H1 (cell line): ENCODE measurements around the gene NUDT12. TPM values are rescaled to one million over a fixed set of nuclear protein-coding genes. Genes with fewer than 3 reads are reported as not detected.

Experiments
- CTCF ChIA-PET: fragments of 300-600 bp; sonication (Branson Sonifier 250); formaldehyde crosslinking; loops from one replicate; lab custom pipeline; 2021; ENCODE audit not compliant: partially characterized antibody; lab: Charles Lee
- POLR2A ChIA-PET: fragments of 300-600 bp; sonication (Branson Sonifier 250); formaldehyde crosslinking; loops from one replicate; lab custom pipeline; 2021; ENCODE audit warnings: inconsistent platforms; ENCODE audit not compliant: partially characterized antibody; lab: Charles Lee
- DNase-seq, 2 experiments: peaks; one replicate each; pipeline versions ENCODE4 v3.0.0 to v3.0.0-alpha.2; 2010 to 2022; ENCODE audit warnings: low spot score in 2 of 2, low read depth in 1 of 2, mixed read lengths in 1 of 2
- FAIRE-seq: peaks from 2 replicates; lab custom pipeline; 2011; peaks lifted over from hg19 to GRCh38; lab: Jason Lieb, UNC
- H2AFZ ChIP-seq: 2 replicates; pipeline ENCODE4 v1.8.1; 2012; ENCODE audit warnings: low read length, inconsistent platforms
- H2AK5ac ChIP-seq: 2 replicates; pipeline ENCODE4 v1.6.1; 2013; ENCODE audit warnings: low read depth, low read length
- H2BK120ac ChIP-seq: replicated peaks from 2 replicates; pipeline ENCODE3; 2013; ENCODE audit warnings: low read depth, low read length, inconsistent platforms
- H2BK12ac ChIP-seq: 2 replicates; pipeline ENCODE4 v1.6.1; 2013; ENCODE audit warnings: low read depth, low read length
- H2BK15ac ChIP-seq: 2 replicates; pipeline ENCODE4 v1.6.1; 2013; ENCODE audit warnings: low read length
- H2BK20ac ChIP-seq: 2 replicates; pipeline ENCODE4 v1.6.1; 2013; ENCODE audit warnings: low read length
- H2BK5ac ChIP-seq: 2 replicates; pipeline ENCODE4 v1.6.1; 2013; ENCODE audit warnings: low read depth, low read length
- H3K14ac ChIP-seq: 2 replicates; pipeline ENCODE4 v1.6.1; 2013; ENCODE audit warnings: inconsistent platforms; ENCODE audit not compliant: insufficient read length
- H3K18ac ChIP-seq: 2 replicates; pipeline ENCODE4 v1.6.1; 2013; ENCODE audit warnings: low read length; ENCODE audit errors: extremely low read depth
- H3K23ac ChIP-seq: 2 replicates; pipeline ENCODE4 v1.6.1; 2013; ENCODE audit warnings: inconsistent platforms; ENCODE audit not compliant: insufficient read length
- H3K23me2 ChIP-seq: 2 replicates; pipeline ENCODE4 v1.6.1; 2013; ENCODE audit warnings: low read depth, low read length
- H3K27ac ChIP-seq: 2 replicates; pipeline ENCODE4 v1.6.1; 2011; ENCODE audit warnings: low read depth, low read length, inconsistent platforms
- H3K27me3 ChIP-seq, 4 experiments: replicated peaks in 1 of 4; 1 replicate in 1 of 4; 2 replicates in 3 of 4; pipeline versions ENCODE4 v1.6.1 to v1.8.1; 2011 to 2013; ENCODE audit warnings: low read length in 3 of 4, mild to moderate bottlenecking in 3 of 4, inconsistent platforms in 2 of 4, mixed read lengths in 2 of 4, moderate library complexity in 1 of 4; ENCODE audit not compliant: control insufficient read depth in 3 of 4, insufficient read depth in 3 of 4; ENCODE audit errors: extremely low read depth in 1 of 4
- H3K36me3 ChIP-seq, 4 experiments: 2 replicates each; pipeline versions ENCODE4 v1.6.1 to v1.8.1; 2011 to 2013; ENCODE audit warnings: mild to moderate bottlenecking in 4 of 4, low read length in 3 of 4, moderate library complexity in 2 of 4, control low read depth in 1 of 4, inconsistent platforms in 1 of 4; ENCODE audit not compliant: insufficient read depth in 4 of 4, control insufficient read depth in 2 of 4
- H3K4ac ChIP-seq: replicated peaks from 2 replicates; pipeline ENCODE3; 2013; ENCODE audit warnings: low read length, low read depth, mixed read lengths, inconsistent platforms; ENCODE audit not compliant: insufficient read length
- H3K4me1 ChIP-seq, 4 experiments: replicated peaks in 1 of 4; 1 replicate in 1 of 4; 2 replicates in 3 of 4; pipeline versions ENCODE4 v1.6.1 to v1.8.1; 2011 to 2013; ENCODE audit warnings: low read length in 3 of 4, inconsistent platforms in 2 of 4, mixed read lengths in 1 of 4; ENCODE audit not compliant: insufficient read depth in 4 of 4, control insufficient read depth in 3 of 4
- H3K4me2 ChIP-seq, 2 experiments: 2 replicates each; pipeline versions ENCODE4 v1.6.1 to v1.8.1; 2011 to 2013; ENCODE audit warnings: low read depth in 2 of 2, low read length in 2 of 2, control low read depth in 1 of 2, inconsistent platforms in 1 of 2, mild to moderate bottlenecking in 1 of 2; ENCODE audit not compliant: insufficient read depth in 1 of 2
- H3K4me3 ChIP-seq, 4 experiments: fragments of 200-600, 300-600 bp in 1 of 4; sonication (generic), shearing (Covaris generic), sonication (Bioruptor Twin) in 1 of 4; 2 replicates each; pipeline versions ENCODE4 v1.5.1 to v1.8.1; 2011 to 2016; ENCODE audit warnings: low read length in 4 of 4, low read depth in 3 of 4, control low read depth in 2 of 4, inconsistent platforms in 2 of 4, mild to moderate bottlenecking in 2 of 4, mixed read lengths in 1 of 4, moderate library complexity in 1 of 4; ENCODE audit not compliant: insufficient read depth in 2 of 4; ENCODE audit errors: extremely low read depth in 1 of 4
- H3K56ac ChIP-seq: replicated peaks from 2 replicates; pipeline ENCODE3; 2013; ENCODE audit warnings: low read depth, mild to moderate bottlenecking, mixed read lengths, low read length, inconsistent platforms; ENCODE audit not compliant: insufficient read length
- H3K79me1 ChIP-seq: 2 replicates; pipeline ENCODE4 v1.6.1; 2013; ENCODE audit warnings: low read depth, low read length, control low read depth
- H3K79me2 ChIP-seq, 2 experiments: 2 replicates each; pipeline versions ENCODE4 v1.6.1 to v1.8.1; 2012 to 2013; ENCODE audit warnings: low read length in 2 of 2, mild to moderate bottlenecking in 2 of 2, inconsistent platforms in 1 of 2; ENCODE audit not compliant: insufficient read depth in 2 of 2, control insufficient read depth in 1 of 2
- H3K9ac ChIP-seq, 4 experiments: replicated peaks in 1 of 4; 1 replicate in 1 of 4; 2 replicates in 3 of 4; pipeline versions ENCODE4 v1.6.1 to v1.8.1; 2011 to 2013; ENCODE audit warnings: low read depth in 3 of 4, low read length in 3 of 4, control low read depth in 2 of 4, mild to moderate bottlenecking in 2 of 4, moderate library complexity in 2 of 4, inconsistent platforms in 1 of 4; ENCODE audit errors: extremely low read depth in 1 of 4
- H3K9me3 ChIP-seq, 2 experiments: 2 replicates each; pipeline versions ENCODE4 v1.6.1 to v1.8.1; 2012 to 2013; ENCODE audit warnings: mild to moderate bottlenecking in 2 of 2, moderate library complexity in 2 of 2, control low read depth in 1 of 2, inconsistent platforms in 1 of 2, low read depth in 1 of 2, low read length in 1 of 2, mixed read lengths in 1 of 2; ENCODE audit not compliant: insufficient read depth in 2 of 2
- H4K20me1 ChIP-seq, 2 experiments: replicated peaks in 1 of 2; 2 replicates each; pipeline versions ENCODE3 to v1.8.1; 2011 to 2013; ENCODE audit warnings: inconsistent platforms in 2 of 2, low read length in 2 of 2, mild to moderate bottlenecking in 1 of 2; ENCODE audit not compliant: insufficient read depth in 2 of 2, control insufficient read depth in 1 of 2
- H4K5ac ChIP-seq: 2 replicates; pipeline ENCODE4 v1.6.1; 2013; ENCODE audit warnings: low read length, low read depth, mixed read lengths, inconsistent platforms; ENCODE audit not compliant: insufficient read length
- H4K8ac ChIP-seq: 2 replicates; pipeline ENCODE4 v1.8.0; 2013; ENCODE audit warnings: mild to moderate bottlenecking, moderate library complexity, low read length, inconsistent platforms; ENCODE audit not compliant: insufficient read depth; ENCODE audit errors: extremely low read depth
- H4K91ac ChIP-seq: replicated peaks from 2 replicates; pipeline ENCODE3; 2013; ENCODE audit warnings: low read length, mixed read lengths, inconsistent platforms; ENCODE audit not compliant: insufficient read length
- CEBPB ChIP-seq: IDR thresholded peaks from 2 replicates; pipeline ENCODE4 v1.6.1; 2012; ENCODE audit warnings: low read depth, low read length
- EGR1 ChIP-seq: IDR thresholded peaks from 2 replicates; pipeline ENCODE4 v1.6.1; 2011; ENCODE audit warnings: low read depth, low read length, borderline replicate concordance
- EP300 ChIP-seq, 2 experiments: IDR thresholded peaks; 1 replicate in 1 of 2; 2 replicates in 1 of 2; pipeline ENCODE4 v1.6.1; 2011 to 2012; ENCODE audit warnings: low read depth in 2 of 2, low read length in 2 of 2, mild to moderate bottlenecking in 2 of 2, borderline replicate concordance in 1 of 2, inconsistent platforms in 1 of 2, moderate library complexity in 1 of 2
- HDAC2 ChIP-seq, 2 experiments: fragments of 300-600 bp in 1 of 2; sonication (generic) in 1 of 2; IDR thresholded peaks; 2 replicates each; pipeline ENCODE4 v1.6.1; 2011 to 2012; ENCODE audit warnings: low read depth in 2 of 2, low read length in 2 of 2, mild to moderate bottlenecking in 2 of 2, moderate library complexity in 2 of 2, borderline replicate concordance in 1 of 2, inconsistent platforms in 1 of 2
- KDM1A ChIP-seq: fragments of 200-600, 300-600 bp; sonication (generic); IDR thresholded peaks from 2 replicates; pipeline ENCODE4 v1.7.1; 2016; ENCODE audit warnings: mild to moderate bottlenecking, low read length, borderline replicate concordance
- KDM5A ChIP-seq: fragments of 200-600 bp; IDR thresholded peaks from 2 replicates; pipeline ENCODE4 v1.7.1; 2012; ENCODE audit warnings: mild to moderate bottlenecking, low read length, inconsistent platforms, mixed read lengths
- POU5F1 ChIP-seq: IDR thresholded peaks from 2 replicates; pipeline ENCODE4 v1.6.1; 2011; ENCODE audit warnings: low read depth, mild to moderate bottlenecking, low read length, moderate library complexity
- RNF2 ChIP-seq: fragments of 200-900, 300-1000 bp; sonication (generic); IDR thresholded peaks from 2 replicates; pipeline ENCODE4 v1.7.1; 2016; ENCODE audit warnings: borderline replicate concordance, low read depth, mild to moderate bottlenecking, antibody characterized with exemption, low read length; ENCODE audit not compliant: poor library complexity, severe bottlenecking; ENCODE audit errors: missing control alignments
- SUZ12 ChIP-seq: fragments of 200-600 bp; sonication (generic); IDR thresholded peaks from 2 replicates; pipeline ENCODE4 v1.6.1; 2012; ENCODE audit warnings: mild to moderate bottlenecking, inconsistent platforms, low read length, moderate library complexity, mixed read lengths
- ZNF274 ChIP-seq: IDR thresholded peaks from 2 replicates; pipeline ENCODE4 v1.7.0; 2012; ENCODE audit warnings: low read length, borderline replicate concordance; ENCODE audit errors: extremely low read depth
- WGBS, 2 experiments: shearing (Covaris generic) in 1 of 2; methylation state at CpG; one replicate each; pipeline versions ENCODE4 v1.1.6 to v1.1.7; 2013 to 2015; ENCODE audit warnings: low lambda C conversion rate in 2 of 2, mixed read lengths in 2 of 2, inconsistent platforms in 1 of 2, low coverage in 1 of 2, missing lambda C conversion rate in 1 of 2; ENCODE audit not compliant: insufficient replicate concordance in 2 of 2, insufficient coverage in 1 of 2, insufficient read length in 1 of 2; ENCODE audit errors: extremely low coverage in 1 of 2, missing lambda C conversion rate in 1 of 2; 5-methylcytosine and 5-hydroxymethylcytosine counted together
- polyA plus RNA-seq, 7 experiments: library from polyadenylated mRNA; depleted of rRNA in 3 of 7; stranded (reverse) in 5 of 7; unstranded in 2 of 7; fragments of >200 nt in 5 of 7; fragments of 200-250 nt in 2 of 7; gene quantifications; 1 replicate in 5 of 7; 2 replicates in 1 of 7; 4 replicates in 1 of 7; pipeline versions ENCODE4 v1.2.1 to v1.2.3, GENCODE V29; 2011 to 2013; ENCODE audit warnings: missing spikeins in 2 of 7, mixed read lengths in 2 of 7
- total RNA-seq: library from RNA; stranded (reverse); fragmentation: NEBNext Ultra II Directional; extraction: Animal tissue kit (Norgen Biotek cat#: 25700); gene quantifications from 2 replicates; pipeline ENCODE4 v1.2.1, GENCODE V29; 2021
- TF ChIP-seq, protein P1 (sequence below), 3 experiments: IDR thresholded peaks; 1 replicate in 2 of 3; 2 replicates in 1 of 3; pipeline versions ENCODE4 v1.5.1 to v1.6.1; 2011; ENCODE audit warnings: low read length in 3 of 3, mild to moderate bottlenecking in 3 of 3, inconsistent platforms in 2 of 3, low read depth in 1 of 3, moderate library complexity in 1 of 3; ENCODE audit not compliant: insufficient read depth in 1 of 3; ENCODE audit errors: control extremely low read depth in 1 of 3

The NUDT12 gene
- total and polyA plus RNA-seq, 2 of the 8 experiments (the other 6 are each of a cell fraction or from before 2014, with no cell fraction given): 3.6 to 12.5 TPM

DNA sequence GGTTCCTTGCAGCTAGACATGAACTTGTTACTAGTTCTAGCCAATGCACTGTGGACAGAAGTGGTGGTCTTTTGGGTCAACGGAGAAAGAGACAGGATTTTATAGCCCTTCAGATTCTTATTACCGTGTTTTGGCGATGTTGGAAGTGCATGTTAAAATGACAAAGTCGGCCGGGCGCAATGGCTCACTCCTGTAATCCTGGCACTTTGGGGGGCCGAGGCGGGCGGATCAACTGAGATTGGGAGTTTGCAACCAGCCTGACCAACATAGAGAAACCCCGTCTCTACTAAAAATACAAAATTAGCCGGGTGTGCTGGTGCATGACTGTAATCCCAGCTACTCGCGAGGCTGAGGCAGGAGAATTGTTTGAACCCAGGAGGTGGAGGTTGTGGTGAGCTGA is 9.1 kb upstream of the NUDT12 start:
- Histone ChIP-seq H3K23ac (no peak overlapping the region), H3K9ac (no peak overlapping the region), H2AFZ (no peak overlapping the region), H3K4ac (no peak overlapping the region), H2BK5ac (no peak overlapping the region), H3K18ac (no peak overlapping the region), H2BK12ac (no peak overlapping the region), H3K14ac (no peak overlapping the region), H3K4me1 (no peaks in the 10 kb centered on the region; a peak in 2 of 7 replicates), H4K20me1 (no peaks in the 10 kb centered on the region), H3K79me2 (no peaks in the 10 kb centered on the region), H4K5ac (no peak overlapping the region), H3K9me3 (no peaks in the 10 kb centered on the region), H4K91ac (no peak overlapping the region), H3K27ac (no peak overlapping the region), H2BK120ac (no peak overlapping the region), H3K4me2 (no peak overlapping the region), H3K36me3 (no peaks in the 10 kb centered on the region), H3K23me2 (no peaks in the 10 kb centered on the region; the same call in 1 of the 2 replicates), H4K8ac (no peak overlapping the region), H3K4me3 (no peak overlapping the region), H2AK5ac (no peak overlapping the region), H2BK15ac (no peak overlapping the region), H3K79me1 (no peaks in the 10 kb centered on the region), H3K27me3 (no peaks in the 10 kb centered on the region), H2BK20ac (no peak overlapping the region), H3K56ac (no peak overlapping the region)
- POLR2A ChIA-PET: no interaction called here
- CTCF ChIA-PET: interaction anchor here (0.6 to 1.0 kb wide), 2 partner anchors 354 to 1010 kb away, joined by 3 read pairs; no protein-coding TSS in a partner anchor
- DNase-seq (no peak), FAIRE-seq (no peak)
- WGBS, 2 experiments: 94% methylated on average over 13 of the region's 13 CpGs; no CpG with 5 or more reads in 1 of the 2 experiments
- TF ChIP-seq, protein P1, sequence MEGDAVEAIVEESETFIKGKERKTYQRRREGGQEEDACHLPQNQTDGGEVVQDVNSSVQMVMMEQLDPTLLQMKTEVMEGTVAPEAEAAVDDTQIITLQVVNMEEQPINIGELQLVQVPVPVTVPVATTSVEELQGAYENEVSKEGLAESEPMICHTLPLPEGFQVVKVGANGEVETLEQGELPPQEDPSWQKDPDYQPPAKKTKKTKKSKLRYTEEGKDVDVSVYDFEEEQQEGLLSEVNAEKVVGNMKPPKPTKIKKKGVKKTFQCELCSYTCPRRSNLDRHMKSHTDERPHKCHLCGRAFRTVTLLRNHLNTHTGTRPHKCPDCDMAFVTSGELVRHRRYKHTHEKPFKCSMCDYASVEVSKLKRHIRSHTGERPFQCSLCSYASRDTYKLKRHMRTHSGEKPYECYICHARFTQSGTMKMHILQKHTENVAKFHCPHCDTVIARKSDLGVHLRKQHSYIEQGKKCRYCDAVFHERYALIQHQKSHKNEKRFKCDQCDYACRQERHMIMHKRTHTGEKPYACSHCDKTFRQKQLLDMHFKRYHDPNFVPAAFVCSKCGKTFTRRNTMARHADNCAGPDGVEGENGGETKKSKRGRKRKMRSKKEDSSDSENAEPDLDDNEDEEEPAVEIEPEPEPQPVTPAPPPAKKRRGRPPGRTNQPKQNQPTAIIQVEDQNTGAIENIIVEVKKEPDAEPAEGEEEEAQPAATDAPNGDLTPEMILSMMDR (IDR thresholded peaks at IDR 0.05; ENCODE audit: control extremely low read depth in 1 of 3, insufficient read depth in 1 of 3, low read depth in 1 of 3, low read length in 3 of 3): no peak
- TF ChIP-seq POU5F1 (no peak), EP300 (IDR thresholded peaks at IDR 0.05; ENCODE audit: borderline replicate concordance in 1 of 2, low read depth in 2 of 2, low read length in 2 of 2) (no peak), ZNF274 (no peak), KDM5A (no peak), EGR1 (no peak), HDAC2 (IDR thresholded peaks at IDR 0.05; ENCODE audit: borderline replicate concordance in 1 of 2, low read depth in 2 of 2, low read length in 2 of 2) (no peak), RNF2 (no peak), SUZ12 (no peak), CEBPB (no peak), KDM1A (no peak)
